Osteocyte (in vitro differentiated cells): ENCODE results near the gene ME1. TPM values are rescaled to one million over a fixed set of nuclear protein-coding genes. Genes with fewer than 3 reads are reported as not detected.
"Not testable (repeated sequence)": the region's sequence is repeated elsewhere in the genome, so short reads cannot be mapped to it uniquely, and the experiment has no call there.

Experiments used
- DNase-seq: peaks from one replicate; pipeline ENCODE4 v3.0.0; 2021; ENCODE audit warnings: mixed read lengths; ENCODE audit not compliant: unreplicated experiment; ENCODE audit errors: extremely low spot score
- H3K27ac Mint-ChIP-seq: one replicate; pipeline ENCODE4 v1.8.0; 2021; ENCODE audit warnings: mild to moderate bottlenecking, mixed read lengths; ENCODE audit not compliant: unreplicated experiment
- H3K27me3 Mint-ChIP-seq: one replicate; pipeline ENCODE4 v1.8.0; 2021; ENCODE audit warnings: mixed read lengths; ENCODE audit not compliant: unreplicated experiment
- H3K36me3 Mint-ChIP-seq: one replicate; pipeline ENCODE4 v1.8.0; 2021; ENCODE audit warnings: mixed read lengths; ENCODE audit not compliant: unreplicated experiment
- H3K4me1 Mint-ChIP-seq: one replicate; pipeline ENCODE4 v1.8.0; 2021; ENCODE audit warnings: mixed read lengths; ENCODE audit not compliant: unreplicated experiment
- H3K4me3 Mint-ChIP-seq: one replicate; pipeline ENCODE4 v1.8.0; 2021; ENCODE audit warnings: mild to moderate bottlenecking, moderate library complexity, mixed read lengths; ENCODE audit not compliant: unreplicated experiment
- H3K9me3 Mint-ChIP-seq: one replicate; pipeline ENCODE4 v1.8.0; 2021; ENCODE audit warnings: mixed read lengths; ENCODE audit not compliant: unreplicated experiment
- CTCF ChIP-seq: fragments of 200-600 bp; sonication (generic); IDR thresholded peaks from 2 replicates; pipeline ENCODE4 v1.5.0; 2021; ENCODE audit warnings: antibody characterized with exemption, mild to moderate bottlenecking, moderate library complexity
- total RNA-seq: library from RNA; stranded (reverse); gene quantifications from 2 replicates; pipeline ENCODE4 v1.2.1, GENCODE V29; 2021

Gene ME1
- total RNA-seq, 1 donor from 2014 or later, result 28.0 TPM

GRCh38 chr6:83192871-83193746, 237.7 kb downstream of the ME1 start, which contains the start of the genes PGM3 and RWDD2A:
TSS of gene PGM3 (minus strand) at chr6:83193265. CDS start at chr6:83191012, 2,253 bp downstream.
TSS of gene RWDD2A (plus strand) at chr6:83193357. CDS start at chr6:83194452, 1,095 bp downstream.
- H3K27ac Mint-ChIP-seq, result peak within 1 kb of the TSS; percentile 97
- H3K4me3 Mint-ChIP-seq, result peak within 1 kb of the TSS; percentile 98
- no peaks in the 10 kb centered on the region for H3K27me3 Mint-ChIP-seq
- peak; percentile 95 for DNase-seq
- no peaks in the 10 kb centered on the region for H3K9me3 Mint-ChIP-seq
- peaks cover 46% of the 10 kb centered on the region for H3K4me1 Mint-ChIP-seq
- peaks cover 19% of the 10 kb centered on the region for H3K36me3 Mint-ChIP-seq
- TF ChIP-seq CTCF, result no peak

- H3K9me3 Mint-ChIP-seq, result no peaks in the 10 kb centered on the region
- DNase-seq, result no peak
- no peaks in the 10 kb centered on the region for H3K27me3 Mint-ChIP-seq
- H3K27ac Mint-ChIP-seq, result peak overlapping the region; percentile 97
- TF ChIP-seq CTCF, result no peak
- peaks cover 40% of the 10 kb centered on the region for H3K4me1 Mint-ChIP-seq
- H3K4me3 Mint-ChIP-seq, result peak overlapping the region; percentile 98
- H3K36me3 Mint-ChIP-seq, result peaks cover 22% of the 10 kb centered on the region
These were observed 238.4 kb downstream of the ME1 start for GRCh38 chr6:83192456-83192855.

- H3K9me3 Mint-ChIP-seq, DNase-seq, H3K27me3 Mint-ChIP-seq: not testable (repeated sequence)
- Mint-ChIP-seq H3K36me3 (peaks cover 19% of the 10 kb centered on the region), H3K4me1 (peaks cover 36% of the 10 kb centered on the region), H3K27ac (peak overlapping the region; percentile 97), H3K4me3 (peak overlapping the region; percentile 98)
These were observed 238.9 kb downstream of the ME1 start for GRCh38 chr6:83191974-83192373.

GRCh38 chr6:83190626-83191025, 240.2 kb downstream of the ME1 start:
- peaks cover 19% of the 10 kb centered on the region for H3K36me3 Mint-ChIP-seq
- H3K4me1 Mint-ChIP-seq, result peaks cover 36% of the 10 kb centered on the region
- H3K27me3 Mint-ChIP-seq, result no peaks in the 10 kb centered on the region
- no peak overlapping the region for H3K4me3 Mint-ChIP-seq
- H3K27ac Mint-ChIP-seq, result no peak overlapping the region
- no peaks in the 10 kb centered on the region for H3K9me3 Mint-ChIP-seq
- TF ChIP-seq CTCF, result no peak
- DNase-seq, result no peak

- Mint-ChIP-seq H3K27me3 (no peaks in the 10 kb centered on the region), H3K27ac (no peak overlapping the region), H3K9me3 (no peaks in the 10 kb centered on the region), H3K36me3 (peaks cover 34% of the 10 kb centered on the region), H3K4me3 (no peak overlapping the region), H3K4me1 (peaks cover 22% of the 10 kb centered on the region)
- no peak for DNase-seq
- no peak for TF ChIP-seq CTCF
These were observed 242.3 kb downstream of the ME1 start for GRCh38 chr6:83188501-83188900.
